Tibial artery (tissue), 4 donors: ENCODE results near the gene SETBP1.

Source experiments
- DNase-seq, 2 donors: peaks; one replicate each; pipeline ENCODE4 v3.0.0-alpha.2; 2019
- H3K27ac ChIP-seq, 2 donors: fragments of 200-600 bp; sonication (generic) in 1 of 2; 1 replicate in 1 of 2; 2 replicates in 1 of 2; pipeline ENCODE4 v1.5.1; 2018 to 2019; ENCODE audit warnings: mild to moderate bottlenecking in 1 of 2
- H3K27me3 ChIP-seq, 2 donors: fragments of 200-600 bp; sonication (generic) in 1 of 2; one replicate each; pipeline versions ENCODE4 v1.5.1 to v1.6.0; 2016 to 2019
- H3K36me3 ChIP-seq, 3 donors: fragments of 200-600 bp; sonication (generic) in 2 of 3; one replicate each; pipeline ENCODE4 v1.5.1; 2016 to 2019; ENCODE audit warnings: mild to moderate bottlenecking in 2 of 3
- H3K4me1 ChIP-seq, 4 donors: fragments of 200-600 bp; sonication (generic) in 2 of 4; 1 replicate in 3 of 4; 2 replicates in 1 of 4; pipeline ENCODE4 v1.5.1; 2016 to 2019
- H3K4me3 ChIP-seq, 2 donors: fragments of 200-600 bp; sonication (generic) in 1 of 2; 1 replicate in 1 of 2; 2 replicates in 1 of 2; pipeline ENCODE4 v1.5.1; 2018 to 2019; ENCODE audit warnings: mild to moderate bottlenecking in 2 of 2
- H3K9me3 ChIP-seq, 3 donors: fragments of 200-600 bp; sonication (generic) in 1 of 3; one replicate each; pipeline ENCODE4 v1.5.1; 2016 to 2019
- intact Hi-C: fragments of 100-400 bp; cut with DNase I; formaldehyde crosslinking; loops from one replicate; pipeline ENCODE4 v1.15.0; 2023; ENCODE audit warnings: low total_unique reads
- TF ChIP-seq, protein P1 (sequence below), 2 experiments: fragments of 200-600 bp in 1 of 2; fragments of 450-650 bp in 1 of 2; IDR thresholded peaks; one replicate each; pipeline ENCODE4 v1.5.1; 2017 to 2019; ENCODE audit warnings: antibody characterized with exemption in 2 of 2, mild to moderate bottlenecking in 1 of 2, moderate library complexity in 1 of 2

Gene SETBP1

GRCh38 chr18:44683556-44683955, 2.9 kb downstream of the SETBP1 start:
- no peaks in the 10 kb centered on the region for H3K36me3 ChIP-seq
- H3K4me3 ChIP-seq: peak overlapping the region in 1 of 2 donors; percentile 72
- H3K9me3 ChIP-seq: no peaks in the 10 kb centered on the region
- H3K27ac ChIP-seq: peak overlapping the region; percentile 99 to 100
- DNase-seq: no peak
- intact Hi-C loops: loop anchor here (10.0 kb wide), 2 partner anchors 91 to 531 kb away; no protein-coding TSS in a partner anchor
- peaks cover 0 to 56% (median 31%) of the 10 kb centered on the region in 4 donors for H3K4me1 ChIP-seq
- H3K27me3 ChIP-seq: no peaks in the 10 kb centered on the region
- TF ChIP-seq, protein P1, sequence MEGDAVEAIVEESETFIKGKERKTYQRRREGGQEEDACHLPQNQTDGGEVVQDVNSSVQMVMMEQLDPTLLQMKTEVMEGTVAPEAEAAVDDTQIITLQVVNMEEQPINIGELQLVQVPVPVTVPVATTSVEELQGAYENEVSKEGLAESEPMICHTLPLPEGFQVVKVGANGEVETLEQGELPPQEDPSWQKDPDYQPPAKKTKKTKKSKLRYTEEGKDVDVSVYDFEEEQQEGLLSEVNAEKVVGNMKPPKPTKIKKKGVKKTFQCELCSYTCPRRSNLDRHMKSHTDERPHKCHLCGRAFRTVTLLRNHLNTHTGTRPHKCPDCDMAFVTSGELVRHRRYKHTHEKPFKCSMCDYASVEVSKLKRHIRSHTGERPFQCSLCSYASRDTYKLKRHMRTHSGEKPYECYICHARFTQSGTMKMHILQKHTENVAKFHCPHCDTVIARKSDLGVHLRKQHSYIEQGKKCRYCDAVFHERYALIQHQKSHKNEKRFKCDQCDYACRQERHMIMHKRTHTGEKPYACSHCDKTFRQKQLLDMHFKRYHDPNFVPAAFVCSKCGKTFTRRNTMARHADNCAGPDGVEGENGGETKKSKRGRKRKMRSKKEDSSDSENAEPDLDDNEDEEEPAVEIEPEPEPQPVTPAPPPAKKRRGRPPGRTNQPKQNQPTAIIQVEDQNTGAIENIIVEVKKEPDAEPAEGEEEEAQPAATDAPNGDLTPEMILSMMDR (IDR thresholded peaks at IDR 0.05): no peak

GRCh38 chr18:44685296-44685695, 4.6 kb downstream of the SETBP1 start:
- intact Hi-C loops: loop anchor here (10.0 kb wide), 2 partner anchors 90 to 530 kb away; no protein-coding TSS in a partner anchor
- H3K4me1 ChIP-seq: peaks cover 0 to 70% (median 33%) of the 10 kb centered on the region in 4 donors
- H3K36me3 ChIP-seq: no peaks in the 10 kb centered on the region
- no peaks in the 10 kb centered on the region for H3K9me3 ChIP-seq
- TF ChIP-seq, protein P1 (IDR thresholded peaks at IDR 0.05): no peak
- DNase-seq: no peak
- no peaks in the 10 kb centered on the region for H3K27me3 ChIP-seq
- peak overlapping the region; percentile 99 to 100 for H3K27ac ChIP-seq
- no peak overlapping the region for H3K4me3 ChIP-seq

DNA sequence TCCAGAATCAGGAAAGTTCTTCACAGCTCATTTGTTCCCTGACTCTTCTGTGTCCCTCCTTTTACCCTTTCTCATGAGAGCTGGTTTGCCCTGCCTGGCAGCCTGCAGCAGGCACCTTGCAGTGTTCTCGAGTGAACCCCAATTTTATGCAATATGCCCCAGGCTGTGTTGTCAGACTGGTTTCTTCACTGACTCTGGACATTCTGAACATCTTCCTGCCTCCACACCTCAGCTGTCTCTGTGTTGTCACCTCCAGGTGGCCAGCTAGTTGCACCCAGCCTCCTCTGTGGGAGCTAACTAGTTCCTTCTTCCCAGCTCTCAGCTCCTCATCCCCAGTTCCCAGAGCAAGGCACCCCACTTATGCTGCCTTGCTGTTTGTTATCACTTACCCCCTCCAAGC, 5.5 kb downstream of the SETBP1 start:
- DNase-seq: no peak
- Histone ChIP-seq H3K36me3 (no peaks in the 10 kb centered on the region), H3K4me3 (no peak overlapping the region), H3K27ac (no peak overlapping the region), H3K27me3 (no peaks in the 10 kb centered on the region), H3K4me1 (peaks cover 0 to 70% (median 33%) of the 10 kb centered on the region in 4 donors), H3K9me3 (no peaks in the 10 kb centered on the region)
- intact Hi-C loops: loop anchor here (10.0 kb wide), 2 partner anchors 89 to 529 kb away; no protein-coding TSS in a partner anchor
- TF ChIP-seq, protein P1 (IDR thresholded peaks at IDR 0.05): no peak

DNA sequence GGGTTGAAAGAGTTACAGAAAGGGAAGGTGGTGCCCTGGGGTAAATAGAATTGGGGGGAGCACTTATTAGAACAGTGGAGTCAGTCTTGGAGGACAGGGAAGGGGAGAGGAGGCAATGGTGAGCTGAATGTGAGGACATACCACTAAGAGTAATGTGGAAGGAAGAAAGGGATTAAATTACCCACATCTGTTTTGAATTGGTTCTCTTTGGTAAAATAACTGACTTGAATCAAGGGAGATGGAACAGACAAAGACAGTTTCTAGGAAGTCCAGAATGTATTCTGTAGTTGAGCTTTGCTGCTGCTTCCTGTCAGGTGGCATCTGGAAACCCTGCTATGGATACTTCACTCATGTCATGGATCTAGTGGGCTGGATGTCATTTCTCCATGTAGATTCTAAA, 6.7 kb downstream of the SETBP1 start:
- Histone ChIP-seq H3K4me1 (peaks cover 0 to 66% (median 36%) of the 10 kb centered on the region in 4 donors), H3K27me3 (no peaks in the 10 kb centered on the region), H3K36me3 (no peaks in the 10 kb centered on the region), H3K27ac (no peak overlapping the region), H3K4me3 (no peak overlapping the region), H3K9me3 (no peaks in the 10 kb centered on the region)
- no peak for DNase-seq
- intact Hi-C loops: loop anchor here (10.0 kb wide), 2 partner anchors 87 to 527 kb away; no protein-coding TSS in a partner anchor
- TF ChIP-seq, protein P1 (IDR thresholded peaks at IDR 0.05): no peak

GRCh38 chr18:44689736-44690135, 9.0 kb downstream of the SETBP1 start:
- no peak overlapping the region for H3K4me3 ChIP-seq
- no peaks in the 10 kb centered on the region for H3K9me3 ChIP-seq
- TF ChIP-seq, protein P1 (IDR thresholded peaks at IDR 0.05): no peak
- H3K27me3 ChIP-seq: no peaks in the 10 kb centered on the region
- intact Hi-C loops: loop anchor here (10.0 kb wide), 2 partner anchors 85 to 525 kb away; no protein-coding TSS in a partner anchor
- H3K36me3 ChIP-seq: no peaks in the 10 kb centered on the region
- no peak overlapping the region for H3K27ac ChIP-seq
- no peak for DNase-seq
- peaks cover 0 to 58% (median 23%) of the 10 kb centered on the region in 4 donors for H3K4me1 ChIP-seq
